BJ (cell line): ENCODE measurements around the gene ZGRF1. TPM values are rescaled to one million over a fixed set of nuclear protein-coding genes. Genes with fewer than 3 reads are reported as not detected.

Experiments
- CTCF ChIA-PET: fragments of 350-600 bp; formaldehyde crosslinking; extraction: SDS; loops from one replicate; lab custom pipeline; 2021; ENCODE audit warnings: antibody characterized with exemption, inconsistent platforms; lab: Yijun Ruan, JAX
- POLR2A ChIA-PET: fragments of 300-600 bp; sonication (Branson Sonifier 250); formaldehyde crosslinking; extraction: SDS; loops from one replicate; lab custom pipeline; 2021; ENCODE audit warnings: antibody characterized with exemption; lab: Charles Lee
- DNase-seq: peaks from one replicate; pipeline ENCODE4 v3.0.0-alpha.2; 2011; ENCODE audit warnings: low read depth
- H3K27me3 ChIP-seq: 2 replicates; pipeline ENCODE4 v1.6.0; 2011; ENCODE audit warnings: low read length; ENCODE audit not compliant: control insufficient read depth, insufficient read depth
- H3K36me3 ChIP-seq: 2 replicates; pipeline ENCODE4 v1.5.1; 2011; ENCODE audit warnings: low read length; ENCODE audit not compliant: control insufficient read depth, insufficient read depth
- H3K4me3 ChIP-seq: 2 replicates; pipeline ENCODE4 v1.5.1; 2011; ENCODE audit warnings: low read depth, mild to moderate bottlenecking, control low read depth, low read length
- CTCF ChIP-seq: IDR thresholded peaks from 2 replicates; pipeline ENCODE4 v1.5.1; 2011; ENCODE audit warnings: low read depth, mild to moderate bottlenecking, control low read depth, inconsistent platforms, low read length, moderate library complexity; ENCODE audit not compliant: insufficient read depth
- polyA plus RNA-seq: library from polyadenylated mRNA; depleted of rRNA; stranded (reverse); fragments of >200 nt; gene quantifications from 2 replicates; pipeline ENCODE4 v1.2.3, GENCODE V29; 2011

The ZGRF1 gene
- polyA plus RNA-seq, 1 experiment, result 1.4 TPM

- ChIA-PET CTCF (interaction anchor here (0.9 to 1.2 kb wide), 2 partner anchors 33 to 224 kb away, joined by 3 to 4 read pairs; no protein-coding TSS in a partner anchor), POLR2A (no interaction called here)
- Histone ChIP-seq H3K27me3 (no peaks in the 10 kb centered on the region), H3K36me3 (no peaks in the 10 kb centered on the region), H3K4me3 (no peak overlapping the region)
- no peak for TF ChIP-seq CTCF
- peak; percentile 19 for DNase-seq
Observed at GRCh38 chr4:112550728-112551127, 86.0 kb downstream of the ZGRF1 start.

- no peak for DNase-seq
- ChIA-PET POLR2A (no interaction called here), CTCF (no interaction called here)
- TF ChIP-seq CTCF, result no peak
- Histone ChIP-seq H3K27me3 (no peaks in the 10 kb centered on the region), H3K36me3 (no peaks in the 10 kb centered on the region), H3K4me3 (no peak overlapping the region)
Observed at GRCh38 chr4:112546476-112546875, 90.2 kb downstream of the ZGRF1 start.

GRCh38 chr4:112545346-112545745, 91.4 kb downstream of the ZGRF1 start:
- Histone ChIP-seq H3K4me3 (no peak overlapping the region), H3K27me3 (no peaks in the 10 kb centered on the region), H3K36me3 (no peaks in the 10 kb centered on the region)
- ChIA-PET POLR2A (no interaction called here), CTCF (no interaction called here)
- no peak for DNase-seq
- no peak for TF ChIP-seq CTCF

- Histone ChIP-seq H3K36me3 (no peaks in the 10 kb centered on the region), H3K4me3 (no peak overlapping the region), H3K27me3 (no peaks in the 10 kb centered on the region)
- TF ChIP-seq CTCF, result no peak
- ChIA-PET POLR2A (no interaction called here), CTCF (interaction anchor here (0.6 to 1.4 kb wide), 2 partner anchors 12 to 90 kb away, joined by 3 read pairs; no protein-coding TSS in a partner anchor)
- DNase-seq, result no peak
Observed at GRCh38 chr4:112540695-112541094, 96.0 kb downstream of the ZGRF1 start.

- POLR2A ChIA-PET, result no interaction called here
- CTCF ChIA-PET, result interaction anchor here (0.8 to 0.9 kb wide), 2 partner anchors 9 to 17 kb away, joined by 3 read pairs; no protein-coding TSS in a partner anchor
- TF ChIP-seq CTCF, result no peak
- Histone ChIP-seq H3K27me3 (no peaks in the 10 kb centered on the region), H3K36me3 (no peaks in the 10 kb centered on the region), H3K4me3 (no peak overlapping the region)
- DNase-seq, result no peak
Observed at GRCh38 chr4:112536123-112536522, 100.6 kb downstream of the ZGRF1 start.
